Stromal cell of bone marrow (primary cell): Measurements from ENCODE around the gene CDK11B.
A peak's percentile ranks its signal among the peaks of the same experiment; 100 is the strongest.
"Not testable (repeated sequence)": the region's sequence is repeated elsewhere in the genome, so short reads cannot be mapped to it uniquely, and the experiment has no call there.

Source experiments
- DNase-seq: peaks from one replicate; pipeline ENCODE4 v3.0.0-alpha.2; 2012; ENCODE audit warnings: low read depth

CDK11B gene

GRCh38 chr1:1658583-1659549 lies at the start of gene CDK11B:
Gene CDK11B, minus strand, starts transcription at chr1:1659004. Its CDS starts 1,519 bp downstream, at chr1:1657485.
- peak; percentile 91 for DNase-seq

- DNase-seq: not testable (repeated sequence)
These were observed 49.1 kb upstream of the CDK11B start for GRCh38 chr1:1707897-1708296.

GRCh38 chr1:1707241-1707640 lies 48.4 kb upstream of the CDK11B start:
- DNase-seq: not testable (repeated sequence)

- DNase-seq: not testable (repeated sequence)
These were observed 46.8 kb upstream of the CDK11B start for GRCh38 chr1:1705623-1706022.

- not testable (repeated sequence) for DNase-seq
These were observed 45.6 kb upstream of the CDK11B start for GRCh38 chr1:1704284-1704957.

- no peak for DNase-seq
These were observed 45.0 kb upstream of the CDK11B start for GRCh38 chr1:1703796-1704195.

GRCh38 chr1:1702506-1702905 lies 43.7 kb upstream of the CDK11B start:
- DNase-seq: not testable (repeated sequence)

GRCh38 chr1:1700557-1700956 lies 41.8 kb upstream of the CDK11B start:
- DNase-seq: not testable (repeated sequence)

- not testable (repeated sequence) for DNase-seq
These were observed 41.3 kb upstream of the CDK11B start for GRCh38 chr1:1700067-1700466.

GRCh38 chr1:1699061-1699460 lies 40.3 kb upstream of the CDK11B start:
- not testable (repeated sequence) for DNase-seq

- not testable (repeated sequence) for DNase-seq
These were observed 38.8 kb upstream of the CDK11B start for GRCh38 chr1:1697358-1698183.

GRCh38 chr1:1696431-1697357 lies 37.9 kb upstream of the CDK11B start:
- not testable (repeated sequence) for DNase-seq

GRCh38 chr1:1692714-1693647 lies 34.2 kb upstream of the CDK11B start, which contains the start of gene SLC35E2B:
Gene SLC35E2B, minus strand, starts transcription at chr1:1692795. Its CDS starts 16,096 bp downstream, at chr1:1676699.
- peak; percentile 79 for DNase-seq

GRCh38 chr1:1692324-1692713 lies 33.5 kb upstream of the CDK11B start:
- peak; percentile 40 for DNase-seq

GRCh38 chr1:1691443-1691842 lies 32.6 kb upstream of the CDK11B start:
- not testable (repeated sequence) for DNase-seq

GRCh38 chr1:1689526-1689925 lies 30.7 kb upstream of the CDK11B start:
- DNase-seq: not testable (repeated sequence)

GRCh38 chr1:1687846-1688245 lies 29.0 kb upstream of the CDK11B start:
- DNase-seq: no peak

- DNase-seq: no peak
These were observed 25.4 kb upstream of the CDK11B start for GRCh38 chr1:1684031-1684681.
